Panc1 (cell line): ENCODE measurements around the gene VAV3. TPM values are rescaled to one million over a fixed set of nuclear protein-coding genes. Genes with fewer than 3 reads are reported as not detected.

ENCODE experiments used
- ATAC-seq: fragments of 200-7000 bp; cut with Tn5 transposase; 2 replicates; pipeline ENCODE4 v1.9.1; 2020; ENCODE audit warnings: mild to moderate bottlenecking, moderate library complexity
- BruUV-seq: library from RNA; stranded (reverse); fragments of 400-500 nt; replicated peaks from 2 replicates; lab custom pipeline; 2021; lab: Mats Ljungman, UMichigan
- CTCF ChIA-PET: fragments of 300-600 bp; sonication (Branson Sonifier 250); formaldehyde crosslinking; loops from one replicate; lab custom pipeline; 2022; ENCODE audit warnings: antibody characterized with exemption; lab: Charles Lee
- POLR2A ChIA-PET: fragments of 300-600 bp; sonication (Branson Sonifier 250); formaldehyde crosslinking; loops from one replicate; lab custom pipeline; 2022; ENCODE audit warnings: antibody characterized with exemption; lab: Charles Lee
- DNase-seq: peaks from one replicate; pipeline ENCODE4 v3.0.0-alpha.2; 2010; ENCODE audit warnings: low read depth, low spot score
- H3K27ac ChIP-seq: 2 replicates; pipeline ENCODE4 v1.5.1; 2011; ENCODE audit warnings: mild to moderate bottlenecking, low read length, inconsistent platforms
- H3K27me3 ChIP-seq: fragments of 200-500 bp; sonication (Bioruptor generic); 2 replicates; pipeline ENCODE4 v1.6.0; 2014; ENCODE audit warnings: low read length, inconsistent platforms; ENCODE audit not compliant: control insufficient read depth, insufficient read depth
- H3K36me3 ChIP-seq: fragments of 200-500 bp; sonication (Bioruptor generic); 2 replicates; pipeline ENCODE4 v1.5.1; 2014; ENCODE audit warnings: inconsistent platforms, mild to moderate bottlenecking, low read length, moderate library complexity; ENCODE audit not compliant: control insufficient read depth, insufficient read depth
- H3K4me1 ChIP-seq: 2 replicates; pipeline ENCODE4 v1.5.1; 2011; ENCODE audit warnings: inconsistent platforms, mild to moderate bottlenecking, low read length, moderate library complexity; ENCODE audit not compliant: control insufficient read depth, insufficient read depth
- H3K4me3 ChIP-seq, 2 experiments: 2 replicates each; pipeline ENCODE4 v1.5.1; 2011 to 2012; ENCODE audit warnings: low read depth in 2 of 2, low read length in 2 of 2, mild to moderate bottlenecking in 2 of 2, inconsistent platforms in 1 of 2, moderate library complexity in 1 of 2
- H3K9me3 ChIP-seq: fragments of 200-500 bp; sonication (Bioruptor generic); 2 replicates; pipeline ENCODE4 v1.5.1; 2014; ENCODE audit warnings: low read depth, mild to moderate bottlenecking, inconsistent platforms, low read length, moderate library complexity; ENCODE audit not compliant: control insufficient read depth, insufficient read depth
- CTCF ChIP-seq: fragments of 450-650 bp; IDR thresholded peaks from 2 replicates; pipeline ENCODE4 v1.5.1; 2017; ENCODE audit warnings: mild to moderate bottlenecking
- POLR2AphosphoS5 ChIP-seq: IDR thresholded peaks from 2 replicates; pipeline ENCODE4 v1.6.1; 2012; ENCODE audit warnings: mild to moderate bottlenecking, low read depth, low read length, moderate library complexity
- SIN3A ChIP-seq: IDR thresholded peaks from 2 replicates; pipeline ENCODE4 v1.6.1; 2012; ENCODE audit warnings: low read depth, mild to moderate bottlenecking, low read length, moderate library complexity, borderline replicate concordance; ENCODE audit not compliant: insufficient read depth
- TCF7L2 ChIP-seq: IDR thresholded peaks from 2 replicates; pipeline ENCODE4 v1.6.1; 2011; ENCODE audit warnings: mild to moderate bottlenecking, low read depth, low read length, inconsistent platforms
- in situ Hi-C: cut with HindIII; loops from 2 replicates; pipeline ENCODE4 v1.10.0; 2016; ENCODE audit warnings: low sequenced_read_pairs, low pct_unique_long_range_greater_than_20kb
- intact Hi-C: fragments of 100-400 bp; cut with micrococcal nuclease; formaldehyde crosslinking; loops from one replicate; pipeline ENCODE4 v1.10.0; 2022; ENCODE audit not compliant: unreplicated experiment
- total RNA-seq: library from RNA; stranded (reverse); gene quantifications from one replicate; pipeline ENCODE4 v1.2.1, GENCODE V29; 2021; ENCODE audit not compliant: unreplicated experiment
- TF ChIP-seq, protein P1 (sequence below), 2 experiments: IDR thresholded peaks; 2 replicates each; pipeline ENCODE4 v1.6.1; 2011 to 2012; ENCODE audit warnings: low read depth in 2 of 2, control low read depth in 1 of 2, low read length in 1 of 2, mild to moderate bottlenecking in 1 of 2, moderate library complexity in 1 of 2; ENCODE audit not compliant: insufficient read depth in 1 of 2

The VAV3 gene
- total RNA-seq, 1 experiment from 2014 or later, result 0.23 TPM

DNA sequence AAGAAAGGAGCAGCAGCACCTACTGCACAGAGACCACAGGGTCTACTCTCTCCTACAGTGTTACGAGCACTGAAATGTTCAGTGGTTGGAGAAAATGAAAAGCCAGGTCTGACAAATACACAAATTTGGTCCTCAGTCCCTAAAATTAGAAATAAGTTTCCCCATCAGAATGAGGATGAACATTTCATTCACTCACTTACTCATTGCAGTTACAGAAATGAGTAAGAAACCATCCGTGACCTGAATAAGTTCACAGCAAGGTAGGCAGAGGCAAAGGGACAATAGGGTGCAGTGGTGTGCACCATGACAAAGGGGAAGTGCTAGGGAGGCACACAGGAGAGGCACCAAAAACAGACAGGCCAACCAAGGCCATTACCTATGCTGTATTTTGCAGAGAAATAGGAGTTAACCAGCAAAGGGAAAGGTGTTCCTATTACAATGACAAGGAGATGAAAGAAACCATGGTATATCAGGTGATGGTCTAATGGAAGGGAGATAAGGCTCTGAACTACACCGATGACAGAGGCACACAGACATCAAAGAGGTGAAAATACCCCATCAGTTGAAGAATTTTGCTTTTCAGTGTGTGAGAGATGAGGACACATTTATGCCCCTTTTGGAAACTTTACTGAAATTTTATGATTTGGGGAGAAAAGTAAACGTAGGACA, 29.4 kb downstream of the VAV3 start:
- intact Hi-C loops (no loop called here), in situ Hi-C loops (no loop called here)
- Histone ChIP-seq H3K27ac (no peak overlapping the region), H3K27me3 (no peaks in the 10 kb centered on the region), H3K36me3 (no peaks in the 10 kb centered on the region), H3K4me3 (no peak overlapping the region), H3K9me3 (no peaks in the 10 kb centered on the region), H3K4me1 (no peaks in the 10 kb centered on the region)
- TF ChIP-seq, protein P1, sequence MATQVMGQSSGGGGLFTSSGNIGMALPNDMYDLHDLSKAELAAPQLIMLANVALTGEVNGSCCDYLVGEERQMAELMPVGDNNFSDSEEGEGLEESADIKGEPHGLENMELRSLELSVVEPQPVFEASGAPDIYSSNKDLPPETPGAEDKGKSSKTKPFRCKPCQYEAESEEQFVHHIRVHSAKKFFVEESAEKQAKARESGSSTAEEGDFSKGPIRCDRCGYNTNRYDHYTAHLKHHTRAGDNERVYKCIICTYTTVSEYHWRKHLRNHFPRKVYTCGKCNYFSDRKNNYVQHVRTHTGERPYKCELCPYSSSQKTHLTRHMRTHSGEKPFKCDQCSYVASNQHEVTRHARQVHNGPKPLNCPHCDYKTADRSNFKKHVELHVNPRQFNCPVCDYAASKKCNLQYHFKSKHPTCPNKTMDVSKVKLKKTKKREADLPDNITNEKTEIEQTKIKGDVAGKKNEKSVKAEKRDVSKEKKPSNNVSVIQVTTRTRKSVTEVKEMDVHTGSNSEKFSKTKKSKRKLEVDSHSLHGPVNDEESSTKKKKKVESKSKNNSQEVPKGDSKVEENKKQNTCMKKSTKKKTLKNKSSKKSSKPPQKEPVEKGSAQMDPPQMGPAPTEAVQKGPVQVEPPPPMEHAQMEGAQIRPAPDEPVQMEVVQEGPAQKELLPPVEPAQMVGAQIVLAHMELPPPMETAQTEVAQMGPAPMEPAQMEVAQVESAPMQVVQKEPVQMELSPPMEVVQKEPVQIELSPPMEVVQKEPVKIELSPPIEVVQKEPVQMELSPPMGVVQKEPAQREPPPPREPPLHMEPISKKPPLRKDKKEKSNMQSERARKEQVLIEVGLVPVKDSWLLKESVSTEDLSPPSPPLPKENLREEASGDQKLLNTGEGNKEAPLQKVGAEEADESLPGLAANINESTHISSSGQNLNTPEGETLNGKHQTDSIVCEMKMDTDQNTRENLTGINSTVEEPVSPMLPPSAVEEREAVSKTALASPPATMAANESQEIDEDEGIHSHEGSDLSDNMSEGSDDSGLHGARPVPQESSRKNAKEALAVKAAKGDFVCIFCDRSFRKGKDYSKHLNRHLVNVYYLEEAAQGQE (IDR thresholded peaks at IDR 0.05; ENCODE audit: insufficient read depth in 1 of 2, low read depth in 2 of 2, low read length in 1 of 2), result no peak
- TF ChIP-seq SIN3A (no peak), POLR2AphosphoS5 (no peak), CTCF (no peak)
- CTCF ChIA-PET, result no interaction called here
- ATAC-seq (no peak), DNase-seq (no peak)
- POLR2A ChIA-PET, result no interaction called here
- no TSS peak for BruUV-seq

GRCh38 chr1:107934578-107934977, 30.4 kb downstream of the VAV3 start:
- no peak overlapping the region for H3K27ac ChIP-seq
- BruUV-seq, result no TSS peak
- CTCF ChIA-PET, result no interaction called here
- no peaks in the 10 kb centered on the region for H3K9me3 ChIP-seq
- H3K36me3 ChIP-seq, result no peaks in the 10 kb centered on the region
- no peaks in the 10 kb centered on the region for H3K4me1 ChIP-seq
- in situ Hi-C loops (no loop called here), intact Hi-C loops (no loop called here)
- DNase-seq (no peak), ATAC-seq (no peak)
- no peaks in the 10 kb centered on the region for H3K27me3 ChIP-seq
- TF ChIP-seq POLR2AphosphoS5 (no peak), SIN3A (no peak), TCF7L2 (no peak), CTCF (no peak)
- TF ChIP-seq, protein P1 (IDR thresholded peaks at IDR 0.05; ENCODE audit: insufficient read depth in 1 of 2, low read depth in 2 of 2, low read length in 1 of 2), result no peak
- POLR2A ChIA-PET, result no interaction called here
- H3K4me3 ChIP-seq, result no peak overlapping the region
